Stomach (tissue), 9 donors: ENCODE results near the gene TXNIP. TPM values are rescaled to one million over a fixed set of nuclear protein-coding genes. Genes with fewer than 3 reads are reported as not detected.
A peak's percentile ranks its signal among the peaks of the same experiment; 100 is the strongest.

Experiments
- DNase-seq, 2 donors: peaks; one replicate each; pipeline versions ENCODE4 v3.0.0 to v3.0.0-alpha.2; 2013 to 2019
- H3K27ac ChIP-seq, 5 donors: fragments of 200-600 bp in 4 of 5; sonication (generic) in 4 of 5; one replicate each; pipeline ENCODE4 v1.5.1; 2013 to 2019; ENCODE audit warnings: mild to moderate bottlenecking in 1 of 5, moderate library complexity in 1 of 5
- H3K27me3 ChIP-seq, 3 donors: fragments of 200-600 bp; sonication (generic); one replicate each; pipeline ENCODE4 v1.5.1; 2017 to 2019; ENCODE audit warnings: mixed run types in 1 of 3
- H3K36me3 ChIP-seq, 4 donors: fragments of 200-600 bp; sonication (generic); 1 replicate in 3 of 4; 2 replicates in 1 of 4; pipeline ENCODE4 v1.5.1; 2016 to 2019
- H3K4me1 ChIP-seq, 4 donors: fragments of 200-600 bp; sonication (generic); one replicate each; pipeline ENCODE4 v1.5.1; 2016 to 2019
- H3K4me3 ChIP-seq, 4 donors: fragments of 200-600 bp; sonication (generic) in 3 of 4; one replicate each; pipeline ENCODE4 v1.5.1; 2016 to 2019; ENCODE audit warnings: mild to moderate bottlenecking in 1 of 4
- H3K9me3 ChIP-seq, 4 donors: fragments of 200-600 bp; sonication (generic); one replicate each; pipeline ENCODE4 v1.5.1; 2016 to 2019
- EP300 ChIP-seq: sonication (generic); formaldehyde crosslinking; IDR thresholded peaks from one replicate; pipeline ENCODE4 v1.6.1; 2017; ENCODE audit warnings: antibody characterized with exemption
- POLR2A ChIP-seq, 4 donors: fragments of 450-650 bp; IDR thresholded peaks; one replicate each; pipeline ENCODE4 v1.6.1; 2016; ENCODE audit warnings: antibody characterized with exemption in 4 of 4, control low read depth in 2 of 4, mild to moderate bottlenecking in 1 of 4, moderate library complexity in 1 of 4
- POLR2AphosphoS5 ChIP-seq, 3 donors: sonication (generic); formaldehyde crosslinking; IDR thresholded peaks; one replicate each; pipeline ENCODE4 v1.6.1; 2016; ENCODE audit warnings: antibody characterized with exemption in 3 of 3
- WGBS, 5 donors: extraction: QIAGEN DNeasy Blood & Tissue Kit in 3 of 5; methylation state at CpG; one replicate each; pipeline versions ENCODE4 v1.1.5 to v1.1.7; 2013 to 2018; 5-methylcytosine and 5-hydroxymethylcytosine counted together
- intact Hi-C: fragments of 100-400 bp; cut with DNase I; formaldehyde crosslinking; loops from one replicate; pipeline ENCODE4 v1.15.1; 2023; ENCODE audit warnings: low total_unique reads
- polyA plus RNA-seq, 3 donors: library from polyadenylated mRNA; stranded (reverse); fragments of 200-250 nt; gene quantifications; one replicate each; pipeline ENCODE4 v1.2.3, GENCODE V29; 2013
- total RNA-seq, 5 donors: library from RNA; depleted of rRNA; stranded (reverse); fragments of >200 nt; gene quantifications; one replicate each; pipeline versions ENCODE4 v1.1.0 to v1.2.3, GENCODE V29; 2014 to 2016
- TF ChIP-seq, protein P1 (sequence below), 7 experiments: fragments of 450-650 bp in 4 of 7; fragments of 200-600 bp in 3 of 7; sonication (generic) in 3 of 7; IDR thresholded peaks; one replicate each; pipeline ENCODE4 v1.5.1; 2016 to 2019; ENCODE audit warnings: antibody characterized with exemption in 7 of 7, control low read depth in 2 of 7, mild to moderate bottlenecking in 1 of 7
- donor health status: healthy with polysubstance abuse.
- donor health status: Bipolar disorder and iron deficiency.
- donor health status: healthy.

The TXNIP gene
- total and polyA plus RNA-seq, 8 donors, result 204 to 3,386 (median 622) TPM

DNA sequence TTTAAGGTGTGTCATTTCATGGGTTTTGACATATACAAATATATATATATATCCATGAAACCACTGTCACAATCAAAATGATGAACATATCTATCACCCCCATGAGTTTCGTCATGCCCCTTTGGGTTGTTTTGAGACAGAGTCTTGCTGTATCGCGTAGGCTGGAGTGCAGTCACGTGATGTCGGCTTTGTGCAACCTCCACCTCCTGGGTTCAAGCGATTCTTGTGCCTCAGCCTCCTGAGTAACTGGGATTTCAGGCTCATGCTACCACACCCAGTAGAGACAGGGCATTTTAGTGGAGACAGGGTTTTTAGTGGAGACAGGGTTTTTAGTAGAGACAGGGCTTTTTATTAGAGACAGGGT, 17.2 kb upstream of the TXNIP start:
- peaks cover 4 to 21% (median 11%) of the 10 kb centered on the region in 4 donors for H3K4me1 ChIP-seq
- no peak for DNase-seq
- no peaks in the 10 kb centered on the region for H3K9me3 ChIP-seq
- H3K4me3 ChIP-seq, result no peak overlapping the region
- no peak overlapping the region for H3K27ac ChIP-seq
- H3K36me3 ChIP-seq, result no peaks in the 10 kb centered on the region
- intact Hi-C loops, result loop anchor here (5.0 to 10.0 kb wide), 2 partner anchors 41 to 109 kb away; no protein-coding TSS in a partner anchor
- peaks cover 0 to 14% (median 0%) of the 10 kb centered on the region in 3 donors for H3K27me3 ChIP-seq
- WGBS, 5 donors, result 77 to 81% (median 78%) methylated on average over 6 of the region's 6 CpGs
- TF ChIP-seq, protein P1, sequence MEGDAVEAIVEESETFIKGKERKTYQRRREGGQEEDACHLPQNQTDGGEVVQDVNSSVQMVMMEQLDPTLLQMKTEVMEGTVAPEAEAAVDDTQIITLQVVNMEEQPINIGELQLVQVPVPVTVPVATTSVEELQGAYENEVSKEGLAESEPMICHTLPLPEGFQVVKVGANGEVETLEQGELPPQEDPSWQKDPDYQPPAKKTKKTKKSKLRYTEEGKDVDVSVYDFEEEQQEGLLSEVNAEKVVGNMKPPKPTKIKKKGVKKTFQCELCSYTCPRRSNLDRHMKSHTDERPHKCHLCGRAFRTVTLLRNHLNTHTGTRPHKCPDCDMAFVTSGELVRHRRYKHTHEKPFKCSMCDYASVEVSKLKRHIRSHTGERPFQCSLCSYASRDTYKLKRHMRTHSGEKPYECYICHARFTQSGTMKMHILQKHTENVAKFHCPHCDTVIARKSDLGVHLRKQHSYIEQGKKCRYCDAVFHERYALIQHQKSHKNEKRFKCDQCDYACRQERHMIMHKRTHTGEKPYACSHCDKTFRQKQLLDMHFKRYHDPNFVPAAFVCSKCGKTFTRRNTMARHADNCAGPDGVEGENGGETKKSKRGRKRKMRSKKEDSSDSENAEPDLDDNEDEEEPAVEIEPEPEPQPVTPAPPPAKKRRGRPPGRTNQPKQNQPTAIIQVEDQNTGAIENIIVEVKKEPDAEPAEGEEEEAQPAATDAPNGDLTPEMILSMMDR (IDR thresholded peaks at IDR 0.05), result no peak
- TF ChIP-seq EP300 (no peak), POLR2AphosphoS5 (IDR thresholded peaks at IDR 0.05) (no peak), POLR2A (IDR thresholded peaks at IDR 0.05) (no peak)

DNA sequence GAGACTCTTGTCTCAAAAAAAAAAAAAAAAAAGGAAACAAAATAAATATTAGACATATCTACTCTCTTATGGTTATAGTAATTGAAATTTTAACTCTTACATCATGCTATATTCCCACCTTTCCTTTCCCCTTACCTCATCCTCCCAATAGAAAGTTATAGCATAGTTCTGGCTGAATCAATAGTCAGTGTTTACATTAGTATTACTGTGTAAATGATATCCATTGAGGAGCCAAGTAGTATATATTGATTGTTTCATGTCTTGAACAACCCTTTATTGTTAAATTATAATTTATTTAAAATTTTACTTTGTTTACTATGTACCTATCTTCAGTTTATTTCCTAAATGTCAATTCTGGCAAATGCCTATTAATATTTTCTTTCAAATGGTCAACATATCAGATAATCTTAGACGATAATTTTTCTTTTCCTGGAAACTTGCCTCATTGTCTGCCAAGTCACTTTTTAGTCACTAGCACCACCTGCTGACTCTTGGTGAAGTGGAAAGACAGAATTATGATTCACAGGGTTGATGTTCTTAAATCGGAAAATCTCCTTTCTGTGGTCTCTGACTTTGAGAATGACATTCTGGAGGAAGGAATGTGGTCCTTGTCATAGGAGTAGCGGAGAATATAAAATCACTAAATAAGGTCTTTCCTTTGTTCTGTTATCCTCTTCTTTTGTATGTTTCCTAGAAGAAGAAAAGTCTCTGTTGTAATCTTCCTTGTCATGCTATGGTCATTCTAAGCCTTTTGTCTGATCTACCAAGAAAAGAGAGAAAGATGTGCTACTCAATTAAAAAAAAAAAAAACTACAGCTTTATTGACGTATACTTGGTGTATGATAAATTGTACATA, 16.6 kb upstream of the TXNIP start:
- DNase-seq, result peak; percentile 39 to 87
- intact Hi-C loops, result loop anchor here (5.0 to 10.0 kb wide), 2 partner anchors 41 to 108 kb away; no protein-coding TSS in a partner anchor
- Histone ChIP-seq H3K9me3 (no peaks in the 10 kb centered on the region), H3K27me3 (peaks cover 0 to 8% (median 0%) of the 10 kb centered on the region in 3 donors), H3K27ac (no peak overlapping the region), H3K4me3 (no peak overlapping the region), H3K36me3 (no peaks in the 10 kb centered on the region), H3K4me1 (peaks cover 4 to 23% (median 13%) of the 10 kb centered on the region in 4 donors)
- TF ChIP-seq, protein P1 (IDR thresholded peaks at IDR 0.05), result peak in 5 of 7 experiments; percentile 44 to 76 (median 66)
- TF ChIP-seq EP300 (no peak), POLR2A (IDR thresholded peaks at IDR 0.05) (no peak), POLR2AphosphoS5 (IDR thresholded peaks at IDR 0.05) (peak in 2 of 3 donors; percentile 37 to 75)
- WGBS, 5 donors, result 3 to 12% (median 6%) methylated on average over 4 of the region's 4 CpGs

DNA sequence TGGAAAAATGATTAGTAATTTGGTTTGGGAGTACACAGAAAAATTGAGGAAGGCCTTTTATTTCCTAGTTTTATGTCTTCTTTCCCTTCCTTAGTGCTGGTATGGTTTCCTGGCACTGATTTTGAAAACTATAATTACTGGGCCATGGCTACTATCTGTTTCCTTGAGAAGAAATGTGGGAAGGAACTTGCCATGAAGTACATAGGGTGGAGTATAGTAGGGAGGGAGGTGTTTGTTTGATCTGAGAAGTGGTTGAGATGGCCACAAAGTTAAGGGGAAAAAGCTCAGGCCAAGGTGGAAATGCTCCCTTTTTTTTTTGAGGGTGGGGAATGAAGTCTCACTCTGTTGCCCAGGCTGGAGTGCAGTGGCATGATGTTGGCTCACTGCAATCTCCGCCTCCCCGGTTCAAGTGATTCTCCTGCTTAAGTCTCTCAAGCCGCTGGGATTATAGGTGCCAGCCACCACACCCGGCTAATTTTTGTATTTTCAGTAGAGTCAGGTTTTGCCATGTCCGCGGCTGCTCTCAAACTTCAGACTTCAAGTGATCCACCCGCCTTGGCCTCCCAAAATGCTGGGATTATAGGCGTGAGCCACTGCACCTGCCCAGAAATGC, 13.9 kb upstream of the TXNIP start:
- TF ChIP-seq, protein P1 (IDR thresholded peaks at IDR 0.05), result no peak
- TF ChIP-seq POLR2A (IDR thresholded peaks at IDR 0.05), result no peak
- no peak for TF ChIP-seq EP300
- no peak for TF ChIP-seq POLR2AphosphoS5 (IDR thresholded peaks at IDR 0.05)

DNA sequence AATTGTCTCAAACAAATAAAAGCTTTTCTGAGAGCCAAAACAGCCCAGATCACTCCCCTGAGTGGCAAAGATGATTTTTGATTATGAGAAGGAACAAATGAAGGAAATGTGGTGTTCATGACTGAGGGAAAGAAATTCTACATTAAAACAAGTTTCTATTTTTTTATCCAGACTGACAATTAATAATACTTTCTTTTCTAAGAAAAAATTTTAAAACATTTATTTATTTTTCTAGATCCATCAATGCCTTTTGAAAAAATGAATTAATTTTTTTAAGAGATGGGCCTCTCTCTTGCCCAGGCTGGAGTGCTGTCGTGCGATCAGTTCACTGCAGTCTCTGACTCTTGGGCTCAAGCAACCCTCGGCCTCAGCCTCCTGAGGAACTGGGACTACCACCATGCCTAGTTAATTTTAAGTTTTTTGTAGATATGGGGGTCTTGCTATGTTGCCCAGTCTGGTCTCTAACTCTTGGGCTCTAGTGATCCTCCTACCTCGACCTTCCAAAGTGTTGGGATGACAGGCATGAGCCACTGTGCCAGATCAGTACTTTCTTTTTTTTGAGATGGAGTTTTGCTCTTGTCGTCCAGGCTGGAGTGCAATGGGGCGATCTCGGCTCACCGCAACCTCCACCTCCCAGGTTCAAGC, 11.2 kb upstream of the TXNIP start:
- DNase-seq, result no peak
- peaks cover 13 to 47% (median 25%) of the 10 kb centered on the region in 4 donors for H3K4me1 ChIP-seq
- 88 to 93% (median 88%) methylated on average over 8 of the region's 8 CpGs for WGBS, 5 donors
- TF ChIP-seq POLR2AphosphoS5 (IDR thresholded peaks at IDR 0.05) (no peak), POLR2A (IDR thresholded peaks at IDR 0.05) (no peak), EP300 (no peak)
- TF ChIP-seq, protein P1 (IDR thresholded peaks at IDR 0.05), result no peak
- intact Hi-C loops, result no loop called here
- peak overlapping the region; percentile 2 to 89 (median 76) for H3K27ac ChIP-seq
- no peaks in the 10 kb centered on the region for H3K9me3 ChIP-seq
- H3K4me3 ChIP-seq, result no peak overlapping the region
- no peaks in the 10 kb centered on the region for H3K36me3 ChIP-seq
- no peaks in the 10 kb centered on the region for H3K27me3 ChIP-seq

More for the DNA sequence above, 13.9 kb upstream of the TXNIP start:
- peaks cover 15 to 48% (median 28%) of the 10 kb centered on the region in 4 donors for H3K4me1 ChIP-seq
- no peak for DNase-seq
- no peak overlapping the region for H3K4me3 ChIP-seq
- intact Hi-C loops, result loop anchor here (5.0 to 10.0 kb wide), 2 partner anchors 38 to 105 kb away; no protein-coding TSS in a partner anchor
- 79 to 88% (median 86%) methylated on average over 8 of the region's 8 CpGs for WGBS, 5 donors
- H3K27ac ChIP-seq, result peak overlapping the region in 4 of 5 donors; percentile 33 to 79 (median 36)
- no peaks in the 10 kb centered on the region for H3K27me3 ChIP-seq
- no peaks in the 10 kb centered on the region for H3K9me3 ChIP-seq
- no peaks in the 10 kb centered on the region for H3K36me3 ChIP-seq
